ENCODE measurements around the gene TBCEL. TPM values are rescaled to one million over a fixed set of nuclear protein-coding genes. Genes with fewer than 3 reads are reported as not detected.

The TBCEL gene
- total RNA-seq, 1 experiment from 2014 or later: 11.6 TPM

- POLR2A ChIA-PET (ENCODE audit: unreplicated experiment): no interaction called here
- H3K79me2 ChIP-seq (ENCODE audit: low read depth): no peaks in the 10 kb centered on the region
- H3K9me3 ChIP-seq (ENCODE audit: insufficient read depth, low read depth): no peaks in the 10 kb centered on the region
- H3K4me3 ChIP-seq: no peak overlapping the region
- no peaks in the 10 kb centered on the region for H4K20me1 ChIP-seq (ENCODE audit: insufficient read depth)
- H3K27ac ChIP-seq: no peak overlapping the region
- peaks cover 95% of the 10 kb centered on the region for H3K27me3 ChIP-seq (ENCODE audit: insufficient read depth, low read depth)
- no peaks in the 10 kb centered on the region for H3F3A ChIP-seq (ENCODE audit: insufficient read depth, low read depth)
- no peaks in the 10 kb centered on the region for H3K36me3 ChIP-seq (ENCODE audit: low read depth)
- no peak overlapping the region for H2AFZ ChIP-seq
- DNase-seq: no peak
- no peak for TF ChIP-seq CTCF (conservative IDR thresholded peaks at IDR 0.05)
- TF ChIP-seq EZH2 (IDR thresholded peaks at IDR 0.05; ENCODE audit: low read depth): no peak
- no TSS peak for BruUV-seq (replicated peaks)
- no peak overlapping the region for H3K4me2 ChIP-seq
- CTCF ChIA-PET: no interaction called here
- intact Hi-C loops (cut with micrococcal nuclease; ENCODE audit: unreplicated experiment): no loop called here
- no peaks in the 10 kb centered on the region for H3K9me2 ChIP-seq (ENCODE audit: insufficient read depth)
- no peaks in the 10 kb centered on the region for H3K4me1 ChIP-seq (replicated peaks; ENCODE audit: insufficient read depth)
These were observed 107.8 kb downstream of the TBCEL start for GRCh38 chr11:121131656-121132055.

- BruUV-seq (replicated peaks): no TSS peak
- Histone ChIP-seq H3K4me1 (replicated peaks; ENCODE audit: insufficient read depth) (no peaks in the 10 kb centered on the region), H3K9me3 (ENCODE audit: insufficient read depth, low read depth) (no peaks in the 10 kb centered on the region), H3K79me2 (ENCODE audit: low read depth) (no peaks in the 10 kb centered on the region), H3K9me2 (ENCODE audit: insufficient read depth) (no peaks in the 10 kb centered on the region), H4K20me1 (ENCODE audit: insufficient read depth) (no peaks in the 10 kb centered on the region), H3K27ac (no peak overlapping the region), H3K36me3 (ENCODE audit: low read depth) (no peaks in the 10 kb centered on the region), H3K27me3 (ENCODE audit: insufficient read depth, low read depth) (peaks cover 95% of the 10 kb centered on the region), H2AFZ (no peak overlapping the region), H3K4me2 (peak overlapping the region; percentile 34), H3F3A (ENCODE audit: insufficient read depth, low read depth) (no peaks in the 10 kb centered on the region), H3K4me3 (no peak overlapping the region)
- TF ChIP-seq CTCF (conservative IDR thresholded peaks at IDR 0.05): no peak
- no peak for TF ChIP-seq EZH2 (IDR thresholded peaks at IDR 0.05; ENCODE audit: low read depth)
- POLR2A ChIA-PET (ENCODE audit: unreplicated experiment): no interaction called here
- CTCF ChIA-PET: no interaction called here
- intact Hi-C loops (cut with micrococcal nuclease; ENCODE audit: unreplicated experiment): no loop called here
- peak in 1 of 2 experiments; percentile 57 for DNase-seq
These were observed 108.5 kb downstream of the TBCEL start for GRCh38 chr11:121132211-121132976.

GRCh38 chr11:121134741-121135312 lies 110.9 kb downstream of the TBCEL start:
- H3K4me3 ChIP-seq: no peak overlapping the region
- POLR2A ChIA-PET (ENCODE audit: unreplicated experiment): no interaction called here
- no peaks in the 10 kb centered on the region for H3K9me2 ChIP-seq (ENCODE audit: insufficient read depth)
- H3K27ac ChIP-seq: no peak overlapping the region
- no peak overlapping the region for H3K4me2 ChIP-seq
- no TSS peak for BruUV-seq (replicated peaks)
- TF ChIP-seq CTCF (conservative IDR thresholded peaks at IDR 0.05) (no peak), EZH2 (IDR thresholded peaks at IDR 0.05; ENCODE audit: low read depth) (no peak)
- CTCF ChIA-PET: interaction anchor here (0.6 kb wide), 1 partner anchor 16 kb away, joined by 3 read pairs; no protein-coding TSS in a partner anchor
- H4K20me1 ChIP-seq (ENCODE audit: insufficient read depth): no peaks in the 10 kb centered on the region
- intact Hi-C loops (cut with micrococcal nuclease; ENCODE audit: unreplicated experiment): no loop called here
- no peaks in the 10 kb centered on the region for H3K36me3 ChIP-seq (ENCODE audit: low read depth)
- no peak overlapping the region for H2AFZ ChIP-seq
- H3K9me3 ChIP-seq (ENCODE audit: insufficient read depth, low read depth): no peaks in the 10 kb centered on the region
- H3K27me3 ChIP-seq (ENCODE audit: insufficient read depth, low read depth): peaks cover 95% of the 10 kb centered on the region
- no peaks in the 10 kb centered on the region for H3K79me2 ChIP-seq (ENCODE audit: low read depth)
- DNase-seq: no peak
- no peaks in the 10 kb centered on the region for H3F3A ChIP-seq (ENCODE audit: insufficient read depth, low read depth)
- H3K4me1 ChIP-seq (replicated peaks; ENCODE audit: insufficient read depth): no peaks in the 10 kb centered on the region

Measured in PC-9 (cell line).